WTC11 (cell line): Measurements from ENCODE around the gene LMBR1.

ENCODE experiments used
- ARID4B ChIP-seq: sonication (generic); formaldehyde crosslinking; IDR thresholded peaks from 2 replicates; pipeline ENCODE4 v1.8.0; 2023; ENCODE audit warnings: missing genetic modification reagents, mild to moderate bottlenecking, borderline replicate concordance
- CTCF ChIP-seq: fragments of 200-600 bp; IDR thresholded peaks from 2 replicates; pipeline ENCODE4 v1.8.0; 2022; ENCODE audit warnings: antibody characterized with exemption
- E2F1 ChIP-seq: sonication (generic); formaldehyde crosslinking; IDR thresholded peaks from 2 replicates; pipeline ENCODE4 v1.8.0; 2022; ENCODE audit warnings: mild to moderate bottlenecking, missing genetic modification reagents
- ESRRA ChIP-seq: sonication (generic); formaldehyde crosslinking; IDR thresholded peaks from 2 replicates; pipeline ENCODE4 v1.8.1; 2022; ENCODE audit warnings: mild to moderate bottlenecking, missing genetic modification reagents, borderline replicate concordance
- FOXJ3 ChIP-seq: sonication (generic); formaldehyde crosslinking; IDR thresholded peaks from 2 replicates; pipeline ENCODE4 v1.9.0; 2021; ENCODE audit warnings: missing genetic modification reagents, mild to moderate bottlenecking, borderline replicate concordance
- HMGXB4 ChIP-seq: sonication (generic); formaldehyde crosslinking; IDR thresholded peaks from 2 replicates; pipeline ENCODE4 v1.8.1; 2023; ENCODE audit warnings: mild to moderate bottlenecking, moderate library complexity, missing genetic modification reagents
- IRF2 ChIP-seq: sonication (generic); formaldehyde crosslinking; IDR thresholded peaks from 2 replicates; pipeline ENCODE4 v1.8.0; 2022; ENCODE audit warnings: low read depth, missing genetic modification reagents, borderline replicate concordance
- MAX ChIP-seq: sonication (generic); formaldehyde crosslinking; IDR thresholded peaks from 2 replicates; pipeline ENCODE4 v1.8.0; 2022; ENCODE audit warnings: mild to moderate bottlenecking, missing genetic modification reagents
- MYBL2 ChIP-seq: sonication (generic); formaldehyde crosslinking; IDR thresholded peaks from 2 replicates; pipeline ENCODE4 v1.8.1; 2023; ENCODE audit warnings: mild to moderate bottlenecking, moderate library complexity, missing genetic modification reagents
- NR2C2 ChIP-seq: sonication (generic); formaldehyde crosslinking; IDR thresholded peaks from 2 replicates; pipeline ENCODE4 v1.8.0; 2022; ENCODE audit warnings: mild to moderate bottlenecking, missing genetic modification reagents
- PREB ChIP-seq: sonication (generic); formaldehyde crosslinking; IDR thresholded peaks from 2 replicates; pipeline ENCODE4 v1.8.1; 2022; ENCODE audit warnings: mild to moderate bottlenecking, missing genetic modification reagents, moderate library complexity, borderline replicate concordance
- TCF7 ChIP-seq: sonication (generic); formaldehyde crosslinking; IDR thresholded peaks from 2 replicates; pipeline ENCODE4 v1.8.0; 2022; ENCODE audit warnings: mild to moderate bottlenecking, low read depth, missing genetic modification reagents, moderate library complexity
- ZNF671 ChIP-seq: fragments of 250-450 bp; sonication (Bioruptor Pico); IDR thresholded peaks from 2 replicates; pipeline ENCODE4 v1.8.0; 2021; ENCODE audit warnings: mild to moderate bottlenecking

- TF ChIP-seq CTCF (no peak), MAX (CRISPR knock-in tag) (no peak), HMGXB4 (CRISPR knock-in tag) (no peak), FOXJ3 (no peak), NR2C2 (CRISPR knock-in tag) (no peak), ZNF671 (CRISPR knock-in tag) (no peak), TCF7 (CRISPR knock-in tag) (no peak), E2F1 (CRISPR knock-in tag) (no peak), IRF2 (no peak), ESRRA (CRISPR knock-in tag) (no peak), ARID4B (CRISPR knock-in tag) (no peak), PREB (CRISPR knock-in tag) (no peak), MYBL2 (no peak)
Measured at GRCh38 chr7:156751319-156751718, 141.7 kb downstream of the LMBR1 start.
